ENCODE results near the gene DHX57. TPM values are rescaled to one million over a fixed set of nuclear protein-coding genes. Genes with fewer than 3 reads are reported as not detected.

Gene DHX57
- total RNA-seq, 1 experiment from 2014 or later: 27.5 TPM

DNA sequence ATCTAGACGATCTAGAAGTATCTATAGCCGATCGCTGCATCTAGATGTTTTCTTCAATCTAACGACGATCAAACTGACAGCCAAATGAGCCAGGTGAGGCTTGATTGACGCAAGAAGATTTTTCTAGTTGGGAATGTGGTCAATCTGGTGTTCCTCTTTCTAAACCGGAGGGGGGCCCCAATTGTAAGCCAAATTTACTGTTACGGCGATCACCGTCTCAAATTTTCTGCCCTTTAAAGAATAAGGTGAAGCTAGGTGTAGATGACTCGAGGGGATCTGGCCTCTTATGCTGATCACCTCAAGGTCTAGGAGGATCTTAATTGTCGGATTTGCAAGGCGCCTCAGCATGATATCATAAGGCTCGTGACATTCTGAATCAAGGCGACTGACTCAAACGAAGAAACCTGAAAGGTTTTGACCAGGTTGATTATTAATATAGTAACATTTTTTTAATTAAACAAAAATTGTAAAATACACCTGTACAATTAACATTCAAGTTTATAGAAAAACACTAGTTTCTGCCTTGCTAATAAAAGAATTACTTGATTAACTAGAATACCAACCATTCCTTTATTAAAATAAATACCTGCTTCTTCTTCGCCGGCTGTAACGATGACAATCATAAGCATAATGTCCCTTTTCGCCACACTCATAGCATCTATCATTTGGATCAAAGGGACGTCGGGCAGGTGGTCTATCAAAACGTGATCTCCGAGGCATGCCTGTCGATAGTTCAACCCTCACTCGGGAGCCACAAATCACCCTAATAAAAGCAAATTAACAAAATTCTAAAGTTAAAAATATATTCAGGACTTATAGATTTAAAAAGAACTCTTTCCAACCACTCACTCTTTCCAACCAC, 126.6 kb downstream of the DHX57 start:
- peak overlapping the region; percentile 99 for H3K9ac ChIP-seq (ENCODE audit: extremely low read depth, insufficient read length, low read length)
- no peak overlapping the region for H3K18ac ChIP-seq (ENCODE audit: insufficient read length, low read depth, low read length)
- no peak overlapping the region for H3T11ph ChIP-seq (ENCODE audit: low read length)
- H3K79me2 ChIP-seq (ENCODE audit: insufficient read depth, low read length): peaks cover 20% of the 10 kb centered on the region
- H3K27ac ChIP-seq (ENCODE audit: insufficient read length, low read depth, low read length): no peak overlapping the region
- H3K4me2 ChIP-seq (ENCODE audit: insufficient read depth, insufficient read length, low read length): peak overlapping the region; percentile 63
- no peak overlapping the region for H2BK15ac ChIP-seq (ENCODE audit: low read depth, low read length)
- WGBS (ENCODE audit: extremely low coverage, insufficient read length, low lambda C conversion rate): 100% methylated on average over 2 of the region's 26 CpGs
- H2BK12ac ChIP-seq (ENCODE audit: insufficient read length, low read depth, low read length): no peak overlapping the region
- no peak overlapping the region for H2BK20ac ChIP-seq (ENCODE audit: low read depth, low read length, poor library complexity, severe bottlenecking)
- H3K27me3 ChIP-seq (ENCODE audit: insufficient read depth, low read length): no peaks in the 10 kb centered on the region
- no peak overlapping the region for H2AK5ac ChIP-seq (ENCODE audit: insufficient read length, low read length)
- H3K56ac ChIP-seq (ENCODE audit: insufficient read length, low read depth, low read length): no peak overlapping the region
- DNase-seq: no peak
- H3K27me3 Mint-ChIP-seq (ENCODE audit: low read depth): peaks cover 5% of the 10 kb centered on the region
- no peak overlapping the region for H3K4ac ChIP-seq (ENCODE audit: low read depth, low read length)
- no peak for TF ChIP-seq CTCF (conservative IDR thresholded peaks at IDR 0.05)
- no peak overlapping the region for H3K14ac ChIP-seq (ENCODE audit: insufficient read depth, low read length)
- H3K27ac Mint-ChIP-seq: peak overlapping the region; percentile 72 to 76 (median 76); a peak in 6 of 7 replicates
- no peaks in the 10 kb centered on the region for H3K79me1 ChIP-seq (ENCODE audit: insufficient read depth, low read depth, low read length, poor library complexity, severe bottlenecking)
- H4K8ac ChIP-seq (replicated peaks; ENCODE audit: insufficient read length, low read depth, low read length): no peak overlapping the region
- no peak overlapping the region for H3K23ac ChIP-seq (ENCODE audit: insufficient read length, low read depth, low read length)
- no peak overlapping the region for H4K5ac ChIP-seq (ENCODE audit: insufficient read length, low read depth, low read length)
- peaks cover 3 to 6% of the 10 kb centered on the region in 2 experiments; a peak in 4 of 5 replicates for H3K9me3 Mint-ChIP-seq
- no peak overlapping the region for H2BK120ac ChIP-seq (ENCODE audit: low read depth, low read length, poor library complexity, severe bottlenecking)
- no peaks in the 10 kb centered on the region for H3K4me1 ChIP-seq (ENCODE audit: insufficient read depth, low read length)
- H4K20me1 ChIP-seq (ENCODE audit: control insufficient read depth, insufficient read depth, insufficient read length): no peaks in the 10 kb centered on the region
- peaks cover 5% of the 10 kb centered on the region for H3K23me2 ChIP-seq (ENCODE audit: insufficient read length, low read depth, low read length, poor library complexity, severe bottlenecking)
- H4K91ac ChIP-seq (ENCODE audit: insufficient read length, low read depth, low read length): no peak overlapping the region
- H3K36me3 Mint-ChIP-seq (ENCODE audit: insufficient read depth in 1 of 3, low read depth in 3 of 3): peaks cover 63 to 71% (median 69%) of the 10 kb centered on the region in 3 experiments
- no peak overlapping the region for H2AFZ ChIP-seq (ENCODE audit: low read length)
- no peak overlapping the region for H2BK5ac ChIP-seq (ENCODE audit: insufficient read length, low read length)
- H3K4me3 Mint-ChIP-seq: peak overlapping the region; percentile 100
- no peaks in the 10 kb centered on the region for H3K9me3 ChIP-seq (ENCODE audit: control insufficient read depth, low read depth, low read length)
- H3K4me1 Mint-ChIP-seq: peaks cover 43 to 44% of the 10 kb centered on the region in 2 experiments

Measured in H9 (cell line).